HG03565 (cell line): ENCODE measurements around the gene SOBP.

Experiments
- ATAC-seq: cut with Tn5 transposase; IDR thresholded peaks from one replicate; pipeline ENCODE4 v1.9.1; 2021; ENCODE audit warnings: mild to moderate bottlenecking, moderate library complexity; ENCODE audit not compliant: unreplicated experiment

The SOBP gene

DNA sequence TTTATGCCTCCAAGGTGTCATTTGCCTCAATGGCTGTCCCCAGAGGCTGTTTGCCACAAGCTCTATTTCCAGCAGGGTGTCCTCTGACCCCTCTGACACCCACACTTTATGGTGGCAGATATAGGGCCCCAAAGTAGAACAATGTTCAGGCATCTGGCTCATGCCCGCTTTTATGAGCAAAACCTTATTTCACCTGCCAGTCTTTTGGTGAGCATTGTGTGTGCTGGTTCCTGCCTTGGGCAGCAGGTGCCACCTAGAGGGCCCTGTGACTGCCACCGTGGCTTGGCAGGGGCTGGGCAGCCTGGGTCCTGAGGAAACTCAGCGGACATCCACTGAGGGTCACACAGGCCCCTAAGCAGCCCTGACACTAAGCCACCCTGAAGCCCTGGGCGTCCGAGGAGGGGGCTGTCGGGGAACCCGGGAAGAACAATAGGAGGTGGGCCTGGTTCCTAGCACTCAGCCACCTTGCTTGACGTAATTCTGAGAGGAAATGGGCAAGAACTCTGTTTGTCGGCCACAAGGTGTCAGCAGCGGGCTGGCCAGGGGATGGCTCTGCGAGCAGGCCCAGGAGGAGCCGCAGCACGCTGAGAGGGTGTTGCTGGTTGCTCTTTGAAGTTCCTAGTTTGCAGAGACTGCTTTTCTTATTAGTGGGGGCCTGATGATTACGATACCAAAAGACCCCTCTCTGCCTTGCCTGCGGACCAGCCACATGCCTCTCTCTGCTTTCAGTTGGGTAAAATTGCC lies 185.2 kb downstream of the SOBP start:
- ATAC-seq: peak; percentile 59

DNA sequence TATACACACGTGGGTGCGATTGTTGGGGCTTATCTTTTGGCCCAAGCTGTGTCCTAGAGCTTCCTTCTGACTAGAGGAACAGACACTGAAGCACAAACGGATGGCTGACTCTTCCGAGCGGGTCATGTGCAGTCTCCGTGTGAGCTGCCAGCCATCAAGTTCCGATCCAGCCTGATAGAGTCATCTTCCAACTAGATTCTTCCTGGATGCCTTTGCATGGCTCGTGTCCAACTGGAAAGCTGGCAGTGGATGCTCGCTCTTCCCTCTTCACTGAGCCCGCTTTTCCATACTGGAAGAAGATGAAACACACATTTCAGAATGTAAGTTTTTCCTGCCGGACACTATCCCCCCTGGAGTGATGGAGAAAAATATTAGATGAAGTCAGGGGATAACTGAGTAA lies 186.1 kb downstream of the SOBP start:
- ATAC-seq: no peak

DNA sequence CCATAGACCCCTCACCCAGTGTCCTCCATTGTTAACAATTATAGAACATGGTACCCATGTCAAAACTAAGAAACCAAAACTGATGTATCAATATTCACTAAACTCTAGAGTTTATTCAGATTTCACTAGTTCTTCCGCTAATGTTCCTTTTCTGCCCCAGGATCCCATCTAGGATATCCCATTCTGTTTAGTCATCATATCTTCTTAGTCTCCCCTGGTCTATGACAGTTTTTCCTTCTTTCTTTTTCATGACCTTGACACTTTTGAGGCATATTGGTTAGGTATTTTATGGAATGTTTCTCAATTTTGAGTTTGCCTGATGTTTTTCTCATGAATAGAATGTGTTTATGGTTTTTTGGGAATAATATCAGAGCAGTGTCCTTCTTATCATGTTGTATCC lies 187.5 kb downstream of the SOBP start:
- no peak for ATAC-seq

GRCh38 chr6:107679457-107679856 lies 189.5 kb downstream of the SOBP start:
- ATAC-seq: no peak

- no peak for ATAC-seq
Measured at GRCh38 chr6:107682721-107683120, 192.8 kb downstream of the SOBP start.

DNA sequence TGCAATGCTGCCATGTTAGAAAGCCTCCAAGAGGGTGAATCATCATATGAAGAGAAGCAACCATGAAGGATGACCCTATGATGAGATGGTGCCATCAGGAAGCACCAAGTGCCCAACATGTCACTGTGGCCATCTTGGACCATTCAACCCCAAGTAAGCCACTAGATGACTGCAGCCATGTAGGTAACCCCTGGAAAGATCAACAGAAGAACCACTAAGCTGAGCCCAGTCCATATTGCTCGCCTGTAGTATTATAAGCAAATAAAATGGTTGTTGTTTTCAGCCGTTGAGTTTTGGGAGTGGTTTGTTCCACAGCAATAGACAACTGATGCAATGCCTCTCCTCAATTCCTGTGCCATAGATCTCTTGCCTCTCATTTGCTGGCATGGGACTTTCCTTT lies 193.3 kb downstream of the SOBP start:
- no peak for ATAC-seq

- ATAC-seq: no peak
Measured at GRCh38 chr6:107684996-107685395, 195.1 kb downstream of the SOBP start.

GRCh38 chr6:107689190-107689589 lies 199.3 kb downstream of the SOBP start:
- ATAC-seq: no peak

DNA sequence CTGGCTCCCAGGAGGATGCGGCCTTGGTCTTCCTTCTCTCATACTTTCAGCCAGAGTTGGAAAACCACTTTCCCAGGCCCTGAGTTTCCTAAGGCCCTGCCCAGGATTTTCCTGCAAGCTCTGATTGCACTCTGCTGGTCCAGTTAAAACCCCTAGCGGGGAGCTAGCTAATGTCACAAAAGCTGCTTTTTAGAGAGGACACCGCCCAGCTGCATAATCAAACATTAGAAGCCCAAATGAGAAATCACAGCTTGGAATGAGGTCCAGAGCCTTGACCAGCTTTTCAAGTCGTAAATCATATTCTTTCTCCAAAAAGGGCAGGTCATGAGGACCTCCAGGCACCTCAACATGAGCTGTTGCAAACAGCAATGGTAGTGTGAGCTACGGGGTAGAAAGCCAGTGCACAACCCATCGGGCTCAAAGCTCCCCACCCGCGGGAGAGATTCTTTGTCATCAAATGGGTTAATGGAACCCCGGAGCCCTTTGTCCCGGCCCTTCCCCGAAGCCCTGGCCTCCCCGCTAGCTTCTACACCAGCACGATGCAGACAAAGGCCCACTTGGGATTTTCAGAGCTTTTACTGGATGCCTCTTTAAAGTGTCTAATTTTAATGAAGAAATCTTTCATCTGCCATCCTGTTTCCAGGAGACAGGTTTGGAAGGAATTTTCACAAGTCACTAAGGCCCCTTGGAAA lies 200.2 kb downstream of the SOBP start:
- ATAC-seq: no peak

DNA sequence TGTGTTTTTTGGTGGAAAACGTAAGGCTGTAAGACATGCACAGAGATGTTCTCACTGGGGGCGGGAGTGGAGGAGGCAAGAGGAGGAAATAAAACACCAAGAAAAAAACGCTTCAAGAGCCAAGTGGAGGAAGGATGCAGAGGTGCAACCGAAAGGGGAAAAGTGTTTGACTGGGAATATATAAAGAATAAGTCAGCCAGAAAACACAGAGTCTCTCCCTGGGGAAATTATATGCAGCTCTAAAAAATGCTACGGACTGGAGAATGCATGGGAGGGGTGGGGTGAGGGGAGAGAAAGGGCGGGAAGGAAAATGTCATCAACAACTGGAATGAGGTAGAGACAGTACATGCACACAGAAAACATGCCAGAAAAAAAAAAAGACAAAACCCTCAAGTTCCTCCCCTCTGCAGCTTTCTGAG lies 200.7 kb downstream of the SOBP start:
- ATAC-seq: no peak

DNA sequence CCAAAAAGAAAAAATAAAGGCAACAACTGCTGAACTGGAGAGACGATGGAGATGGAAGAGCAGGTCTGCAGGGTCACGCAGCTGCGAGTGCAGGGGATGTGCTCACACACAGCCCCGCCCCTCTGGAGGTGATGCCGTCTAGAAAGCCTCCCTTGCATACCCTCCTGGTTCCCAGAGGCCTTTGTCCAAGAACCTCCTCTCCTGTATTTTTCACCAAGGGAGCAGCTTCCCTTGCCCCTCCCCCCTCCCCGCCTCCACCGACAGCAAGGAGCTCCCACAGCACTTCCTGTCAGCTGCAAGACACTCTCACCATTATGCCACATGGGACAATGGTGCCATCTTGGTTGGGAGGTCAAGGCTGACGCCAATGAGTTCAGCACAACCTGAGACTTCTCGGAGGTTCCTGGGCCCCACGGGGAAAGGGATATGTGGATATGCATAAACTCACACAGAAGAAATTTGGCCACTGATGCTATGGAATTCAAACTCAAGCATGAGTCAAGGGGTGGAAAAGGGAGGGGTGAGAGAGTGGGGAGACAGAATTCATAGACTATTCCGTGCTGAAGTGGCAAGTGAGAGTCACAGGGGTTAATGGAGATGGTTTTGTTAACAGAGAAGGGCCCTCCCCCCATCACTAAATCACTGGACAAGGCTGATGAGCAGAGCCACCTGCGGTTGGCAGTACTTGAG lies 201.3 kb downstream of the SOBP start:
- ATAC-seq: no peak

DNA sequence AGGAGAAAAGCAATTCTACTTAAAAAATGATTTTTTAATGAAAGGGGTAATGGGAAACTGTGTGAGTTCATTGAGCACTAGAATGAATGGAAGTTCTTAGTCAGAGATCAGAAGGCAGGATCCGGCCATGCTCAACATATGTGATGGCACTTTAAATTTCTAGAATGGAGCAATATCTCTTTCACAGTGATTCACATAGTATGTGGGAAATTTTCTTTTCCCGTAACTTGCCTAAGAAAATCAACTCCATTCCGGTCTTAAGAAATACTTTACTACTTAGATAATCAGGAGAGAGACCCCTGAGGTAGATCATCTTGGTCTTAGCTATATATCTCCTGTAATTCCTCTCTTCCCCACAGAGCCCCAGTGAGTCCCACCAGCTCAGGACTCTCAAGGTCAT lies 202.4 kb downstream of the SOBP start:
- no peak for ATAC-seq

DNA sequence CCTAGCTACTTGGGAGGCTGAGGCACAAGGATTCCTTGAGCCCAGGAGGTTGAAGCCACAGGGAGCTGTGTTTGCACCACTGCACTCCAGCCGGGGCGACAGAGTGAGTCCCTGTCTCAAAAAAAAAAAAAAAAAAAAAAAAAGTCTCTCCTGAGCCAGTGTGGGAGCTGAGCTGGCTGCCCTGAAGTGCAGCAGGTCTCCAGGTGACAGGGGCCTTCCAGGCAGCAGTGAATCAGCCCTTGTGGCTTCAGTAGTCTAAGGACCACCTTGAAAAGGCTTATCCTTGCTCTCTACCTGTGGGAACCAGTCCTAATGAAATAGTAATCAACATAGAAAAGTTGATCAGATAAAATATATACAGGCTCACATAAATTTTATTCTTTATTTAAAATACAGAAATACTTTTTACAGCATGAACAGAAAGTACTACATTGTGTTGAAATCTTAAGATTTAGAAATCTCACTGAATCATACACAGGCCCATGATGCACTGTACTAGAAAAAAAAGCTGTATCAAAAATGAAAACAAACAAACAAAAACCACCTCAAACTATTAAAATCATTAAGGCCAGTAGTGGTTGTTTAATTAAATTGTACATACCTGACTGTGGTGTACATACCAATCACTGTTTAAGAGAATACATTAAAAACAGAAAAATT lies 205.3 kb downstream of the SOBP start:
- no peak for ATAC-seq

GRCh38 chr6:107697682-107698081 lies 207.8 kb downstream of the SOBP start:
- ATAC-seq: no peak

GRCh38 chr6:107698146-107698545 lies 208.2 kb downstream of the SOBP start:
- no peak for ATAC-seq

GRCh38 chr6:107699254-107699653 lies 209.3 kb downstream of the SOBP start:
- ATAC-seq: no peak

DNA sequence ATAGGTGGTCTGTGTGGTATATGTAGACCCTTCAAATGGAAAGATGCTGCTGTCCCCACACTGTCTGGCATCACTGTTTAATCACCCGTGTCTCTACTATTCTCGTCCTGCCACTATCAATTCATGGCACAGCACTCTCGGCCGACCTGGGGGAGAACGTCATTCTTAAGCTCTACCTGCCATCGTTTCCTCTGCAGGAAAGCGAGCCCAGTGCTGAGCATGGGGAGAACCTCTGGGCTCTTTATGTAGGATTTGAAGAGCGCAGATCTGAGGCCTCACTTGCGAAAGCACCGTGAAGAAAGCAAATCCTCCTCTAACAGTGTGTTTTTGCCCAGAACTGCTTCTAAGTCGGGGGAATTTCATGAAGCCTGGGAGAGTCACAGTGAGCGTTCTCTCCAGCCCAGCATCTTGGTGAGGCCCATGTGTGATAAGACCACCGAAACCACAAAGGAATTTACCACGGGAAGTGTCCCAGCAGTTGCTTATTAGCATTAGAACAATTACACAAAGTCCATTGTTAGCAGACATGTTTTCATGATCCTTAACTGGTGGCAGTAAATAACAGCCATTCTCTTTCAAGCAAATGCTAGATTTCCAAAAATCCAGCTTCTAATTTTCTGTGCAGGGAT lies 209.9 kb downstream of the SOBP start:
- no peak for ATAC-seq

DNA sequence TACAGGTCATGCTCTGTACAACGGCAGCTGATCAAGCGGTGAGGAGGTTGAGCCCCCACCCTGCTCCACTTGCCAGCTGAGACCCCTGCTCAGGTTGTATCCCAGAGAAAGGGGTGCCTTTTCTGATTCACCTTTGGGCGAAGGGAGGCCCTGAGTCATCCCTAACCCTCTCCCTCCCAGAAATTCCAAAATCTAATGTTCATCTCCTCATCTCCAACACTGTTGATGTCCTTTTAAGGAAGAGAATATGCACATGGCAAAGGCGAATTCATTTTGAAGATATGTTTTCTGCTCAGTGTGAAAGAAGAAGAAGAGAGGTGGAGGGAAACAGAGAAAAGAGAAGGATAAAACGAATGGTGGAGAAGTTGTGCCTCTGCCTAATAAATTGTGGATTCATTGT lies 213.7 kb downstream of the SOBP start:
- ATAC-seq: no peak

- ATAC-seq: no peak
Measured at GRCh38 chr6:107704347-107705013, 214.6 kb downstream of the SOBP start.

- no peak for ATAC-seq
Measured at GRCh38 chr6:107706516-107707115, 216.7 kb downstream of the SOBP start.
